HepG2 (cell line): ENCODE data around the gene GALNT17. TPM values are rescaled to one million over a fixed set of nuclear protein-coding genes. Genes with fewer than 3 reads are reported as not detected.

Source experiments
- ATAC-seq: fragments of 200-7000 bp; cut with Tn5 transposase; 3 replicates; pipeline ENCODE4 v1.9.1; 2020; ENCODE audit warnings: mild to moderate bottlenecking, moderate library complexity
- BruUV-seq: library from RNA; stranded (reverse); fragments of 400-500 nt; replicated peaks from 2 replicates; lab custom pipeline; 2021; lab: Mats Ljungman, UMichigan
- CTCF ChIA-PET: fragments of 300-600 bp; formaldehyde crosslinking; extraction: SDS; loops from one replicate; lab custom pipeline; 2021; ENCODE audit warnings: low total read pairs, inconsistent platforms, low intra/inter-chr PET ratio; lab: Yijun Ruan, JAX
- POLR2A ChIA-PET: fragments of 350-600 bp; sonication (Branson Sonifier 250); formaldehyde crosslinking; loops from one replicate; lab custom pipeline; 2020; ENCODE audit warnings: antibody characterized with exemption, inconsistent platforms; lab: Yijun Ruan, JAX
- DNase-seq: peaks from one replicate; pipeline ENCODE4 v3.0.0-alpha.2; 2015; ENCODE audit warnings: low spot score
- FAIRE-seq: peaks from 3 replicates; lab custom pipeline; 2011; peaks lifted over from hg19 to GRCh38; lab: Jason Lieb, UNC
- H2AFZ ChIP-seq: one replicate; pipeline ENCODE4 v1.6.1; 2011; ENCODE audit warnings: low read length, inconsistent platforms
- H3K27ac ChIP-seq: fragments of 300-600 bp; 3 replicates; pipeline ENCODE4 v1.8.0; 2011; ENCODE audit warnings: mixed run types, mild to moderate bottlenecking, mixed read lengths, low read length, inconsistent platforms; ENCODE audit not compliant: insufficient read depth; ENCODE audit errors: extremely low read length
- H3K27me3 ChIP-seq, 2 experiments: fragments of 200-600 bp in 1 of 2; 2 replicates in 1 of 2; 3 replicates in 1 of 2; pipeline versions ENCODE4 v1.6.0 to v1.8.0; 2011; ENCODE audit warnings: low read length in 2 of 2, mild to moderate bottlenecking in 2 of 2, moderate library complexity in 2 of 2, inconsistent platforms in 1 of 2; ENCODE audit not compliant: insufficient read depth in 2 of 2, control insufficient read depth in 1 of 2
- H3K36me3 ChIP-seq, 2 experiments: fragments of 200-600 bp in 1 of 2; replicated peaks in 1 of 2; 2 replicates in 1 of 2; 3 replicates in 1 of 2; pipeline versions ENCODE4 v1.5.1 to v1.8.0; 2011; ENCODE audit warnings: low read length in 2 of 2, inconsistent platforms in 1 of 2; ENCODE audit not compliant: insufficient read depth in 2 of 2, control insufficient read depth in 1 of 2
- H3K4me1 ChIP-seq: 2 replicates; pipeline ENCODE4 v1.5.1; 2012; ENCODE audit warnings: low read length, inconsistent platforms; ENCODE audit not compliant: insufficient read depth
- H3K4me2 ChIP-seq: 2 replicates; pipeline ENCODE4 v1.6.0; 2011; ENCODE audit warnings: low read depth, low read length, inconsistent platforms
- H3K4me3 ChIP-seq, 3 experiments: fragments of 200-600 bp in 1 of 3; sonication (generic), shearing (Covaris generic) in 1 of 3; replicated peaks in 1 of 3; 2 replicates each; pipeline ENCODE4 v1.5.1; 2011 to 2016; ENCODE audit warnings: low read length in 3 of 3, inconsistent platforms in 2 of 3, low read depth in 2 of 3, mild to moderate bottlenecking in 2 of 3, control low read depth in 1 of 3, mixed read lengths in 1 of 3; ENCODE audit not compliant: insufficient read depth in 1 of 3
- H3K79me2 ChIP-seq: one replicate; pipeline ENCODE4 v1.6.1; 2011; ENCODE audit warnings: low read length, inconsistent platforms; ENCODE audit not compliant: insufficient read depth
- H3K9ac ChIP-seq: 2 replicates; pipeline ENCODE4 v1.6.0; 2011; ENCODE audit warnings: mild to moderate bottlenecking, low read depth, low read length, inconsistent platforms; ENCODE audit not compliant: insufficient read depth
- H3K9me3 ChIP-seq: 2 replicates; pipeline ENCODE4 v1.5.1; 2012; ENCODE audit warnings: mild to moderate bottlenecking, low read length
- H4K20me1 ChIP-seq: 2 replicates; pipeline ENCODE4 v1.6.0; 2011; ENCODE audit warnings: inconsistent platforms, mild to moderate bottlenecking, low read length, moderate library complexity; ENCODE audit not compliant: insufficient read depth
- ESRRA ChIP-seq: sonication (generic); formaldehyde crosslinking; IDR thresholded peaks from 2 replicates; pipeline ENCODE4 v1.5.1; 2020; ENCODE audit warnings: mild to moderate bottlenecking, low read depth, missing genetic modification reagents
- FOXA3 ChIP-seq: IDR thresholded peaks from 2 replicates; pipeline ENCODE4 v1.6.1; 2016; ENCODE audit warnings: missing genetic modification reagents, missing compliant biosample characterization
- IKZF4 ChIP-seq: sonication (generic); formaldehyde crosslinking; IDR thresholded peaks from 2 replicates; pipeline ENCODE4 v1.5.1; 2020; ENCODE audit warnings: borderline replicate concordance, mild to moderate bottlenecking, low read depth, missing genetic modification reagents; ENCODE audit errors: not compliant biosample characterization
- MED8 ChIP-seq: sonication (generic); formaldehyde crosslinking; IDR thresholded peaks from 2 replicates; pipeline ENCODE4 v1.8.1; 2023; ENCODE audit warnings: mild to moderate bottlenecking, missing genetic modification reagents; ENCODE audit not compliant: insufficient replicate concordance
- NR2F1 ChIP-seq, 2 experiments: fragments of 450-650 bp in 1 of 2; formaldehyde crosslinking in 1 of 2; IDR thresholded peaks; 2 replicates each; pipeline versions ENCODE4 v1.5.0 to v1.6.1; 2016 to 2020; ENCODE audit warnings: mild to moderate bottlenecking in 1 of 2, missing compliant biosample characterization in 1 of 2, missing genetic modification reagents in 1 of 2, moderate library complexity in 1 of 2
- TMF1 ChIP-seq: sonication (generic); formaldehyde crosslinking; IDR thresholded peaks from 2 replicates; pipeline ENCODE4 v1.8.1; 2022; ENCODE audit warnings: low read depth, missing genetic modification reagents
- ZBED4 ChIP-seq: sonication (generic); formaldehyde crosslinking; IDR thresholded peaks from 2 replicates; pipeline ENCODE4 v1.4.0; 2020; ENCODE audit warnings: missing genetic modification reagents, borderline replicate concordance
- ZNF20 ChIP-seq: sonication (generic); formaldehyde crosslinking; IDR thresholded peaks from 2 replicates; pipeline ENCODE4 v1.4.0; 2020; ENCODE audit warnings: mild to moderate bottlenecking, moderate library complexity, missing genetic modification reagents
- ZNF205 ChIP-seq: IDR thresholded peaks from 2 replicates; pipeline ENCODE4 v1.6.1; 2018; ENCODE audit warnings: missing biosample characterization, missing genetic modification reagents
- ZNF629 ChIP-seq: sonication (generic); formaldehyde crosslinking; conservative IDR thresholded peaks from 2 replicates; pipeline ENCODE4 v1.5.0; 2020; ENCODE audit warnings: missing genetic modification reagents
- ZNF660 ChIP-seq: sonication (generic); formaldehyde crosslinking; IDR thresholded peaks from 2 replicates; pipeline ENCODE4 v1.5.1; 2020; ENCODE audit warnings: mild to moderate bottlenecking, low read depth, missing genetic modification reagents, borderline replicate concordance
- WGBS: methylation state at CpG from one replicate; pipeline ENCODE4 v1.1.6; 2017; ENCODE audit warnings: low lambda C conversion rate; 5-methylcytosine and 5-hydroxymethylcytosine counted together
- in situ Hi-C: cut with HindIII; loops from 2 replicates; pipeline ENCODE4 v1.10.0; 2017; ENCODE audit warnings: low pct_unique_long_range_greater_than_20kb; ENCODE audit not compliant: extremely low pct_ligation_motif_present
- intact Hi-C: fragments of 100-400 bp; cut with micrococcal nuclease; formaldehyde crosslinking; loops from one replicate; pipeline ENCODE4 v1.10.0; 2022; ENCODE audit not compliant: unreplicated experiment
- polyA plus RNA-seq, 8 experiments: library from polyadenylated mRNA; depleted of rRNA in 3 of 8; stranded (reverse) in 7 of 8; unstranded in 1 of 8; fragments of >200 nt; fragmentation: Illumina TruSeq in 4 of 8; extraction: Trizol in 4 of 8; gene quantifications; 2 replicates each; pipeline versions ENCODE4 v1.2.1 to v1.2.3, GENCODE V29; 2011 to 2016; ENCODE audit warnings: low read depth in 4 of 8, missing spikeins in 1 of 8, mixed read lengths in 1 of 8; ENCODE audit not compliant: insufficient read depth in 1 of 8
- total RNA-seq, 5 experiments: library from RNA; depleted of rRNA; stranded (reverse); fragments of >200 nt; fragmentation: Illumina TruSeq; extraction: Trizol; gene quantifications; 2 replicates each; pipeline ENCODE4 v1.2.3, GENCODE V29; 2016; ENCODE audit warnings: low read depth in 1 of 5
- TF ChIP-seq, protein P1 (sequence below): sonication (generic); formaldehyde crosslinking; IDR thresholded peaks from 2 replicates; pipeline ENCODE4 v1.8.0; 2022; ENCODE audit warnings: mild to moderate bottlenecking, missing genetic modification reagents; ENCODE audit not compliant: insufficient replicate concordance

The GALNT17 gene
- total and polyA plus RNA-seq, 2 of the 13 experiments (the other 11 are each of a cell fraction or from before 2014, with no cell fraction given) = not detected

DNA sequence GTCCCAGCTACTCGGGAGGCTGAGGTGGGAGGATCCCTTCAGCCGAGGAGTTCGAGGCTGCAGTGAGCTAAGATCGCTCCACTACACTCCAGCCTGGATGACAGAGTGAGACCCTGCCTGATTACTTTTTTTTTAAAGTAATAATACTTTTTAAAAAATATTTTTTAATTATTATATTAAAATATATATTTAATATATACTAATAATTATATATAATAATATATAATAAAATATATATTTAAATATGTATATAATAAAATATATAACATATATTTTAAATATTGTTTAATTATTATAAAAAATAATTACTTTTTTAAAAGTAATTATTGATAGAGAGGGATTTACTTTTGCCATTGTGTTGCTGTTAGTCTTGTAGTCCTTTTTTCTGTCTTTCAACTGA, 169.2 kb downstream of the GALNT17 start:
- DNase-seq (no peak), FAIRE-seq (no peak), ATAC-seq (no peak)
- in situ Hi-C loops (no loop called here), intact Hi-C loops (no loop called here)
- BruUV-seq = no TSS peak
- no peak overlapping the region for H3K4me3 ChIP-seq
- H3K27me3 ChIP-seq = peaks cover 0 to 1% of the 10 kb centered on the region in 2 experiments; a peak in 1 of 5 replicates
- no peaks in the 10 kb centered on the region for H3K9me3 ChIP-seq
- H3K9ac ChIP-seq = no peak overlapping the region
- no peaks in the 10 kb centered on the region for H4K20me1 ChIP-seq
- H3K4me1 ChIP-seq = peaks cover 10% of the 10 kb centered on the region
- H2AFZ ChIP-seq = no peak overlapping the region
- H3K36me3 ChIP-seq = no peaks in the 10 kb centered on the region
- no peak overlapping the region for H3K27ac ChIP-seq
- WGBS = 20% methylated on average over 4 of the region's 4 CpGs
- no peak overlapping the region for H3K4me2 ChIP-seq
- H3K79me2 ChIP-seq = no peaks in the 10 kb centered on the region
- ChIA-PET POLR2A (no interaction called here), CTCF (no interaction called here)
- TF ChIP-seq ZNF205 (no peak), ZBED4 (no peak), IKZF4 (CRISPR knock-in tag) (no peak), ZNF660 (CRISPR knock-in tag) (no peak), ZNF629 (CRISPR knock-in tag) (no peak), TMF1 (CRISPR knock-in tag) (no peak), MED8 (CRISPR knock-in tag) (no peak), ESRRA (CRISPR knock-in tag) (no peak), FOXA3 (CRISPR knock-in tag) (no peak), ZNF20 (CRISPR knock-in tag) (no peak), NR2F1 (CRISPR knock-in tag; IDR thresholded peaks at IDR 0.05) (no peak)
- TF ChIP-seq, protein P1, sequence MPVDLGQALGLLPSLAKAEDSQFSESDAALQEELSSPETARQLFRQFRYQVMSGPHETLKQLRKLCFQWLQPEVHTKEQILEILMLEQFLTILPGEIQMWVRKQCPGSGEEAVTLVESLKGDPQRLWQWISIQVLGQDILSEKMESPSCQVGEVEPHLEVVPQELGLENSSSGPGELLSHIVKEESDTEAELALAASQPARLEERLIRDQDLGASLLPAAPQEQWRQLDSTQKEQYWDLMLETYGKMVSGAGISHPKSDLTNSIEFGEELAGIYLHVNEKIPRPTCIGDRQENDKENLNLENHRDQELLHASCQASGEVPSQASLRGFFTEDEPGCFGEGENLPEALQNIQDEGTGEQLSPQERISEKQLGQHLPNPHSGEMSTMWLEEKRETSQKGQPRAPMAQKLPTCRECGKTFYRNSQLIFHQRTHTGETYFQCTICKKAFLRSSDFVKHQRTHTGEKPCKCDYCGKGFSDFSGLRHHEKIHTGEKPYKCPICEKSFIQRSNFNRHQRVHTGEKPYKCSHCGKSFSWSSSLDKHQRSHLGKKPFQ (CRISPR knock-in tag) = no peak
